ENCODE data around the gene LRCH4. TPM values are rescaled to one million over a fixed set of nuclear protein-coding genes. Genes with fewer than 3 reads are reported as not detected.
A peak's percentile ranks its signal among the peaks of the same experiment; 100 is the strongest.

Gene LRCH4
- polyA plus RNA-seq, 2 of the 4 experiments (the other 2 are of a cell fraction): 5.5 to 17.1 TPM

- FAIRE-seq: no peak
Measured at GRCh38 chr7:100599911-100600729, 14.2 kb upstream of the LRCH4 start.

DNA sequence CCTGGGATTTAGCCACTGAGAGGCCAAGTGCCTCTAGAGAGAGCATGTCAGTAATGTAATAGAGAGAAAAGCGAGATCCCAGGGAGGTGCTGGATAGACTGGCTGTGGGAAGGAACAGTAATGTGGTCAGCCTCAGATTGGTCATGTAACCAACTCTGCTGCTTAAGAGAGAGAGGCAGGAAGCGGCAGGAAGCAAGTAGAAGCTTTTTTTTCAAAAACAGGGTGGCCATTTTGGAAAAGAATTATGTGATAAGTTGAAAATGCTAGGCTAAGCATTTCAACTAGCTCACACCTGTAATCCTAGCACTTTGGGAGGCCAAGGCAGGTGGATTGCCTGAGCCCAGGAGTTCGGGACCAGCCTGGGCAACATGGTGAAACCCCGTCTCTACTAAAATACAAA lies 12.5 kb upstream of the LRCH4 start:
- no peak overlapping the region for H3K4me2 ChIP-seq
- TF ChIP-seq MAFK (IDR thresholded peaks at IDR 0.05; ENCODE audit: partially characterized antibody) (peak; percentile 66), ZNF302 (CRISPR knock-in tag; IDR thresholded peaks at IDR 0.05) (no peak)
- no peak for ATAC-seq
- no peak overlapping the region for H3K4me3 ChIP-seq
- no peak for FAIRE-seq
- 72% methylated on average over 4 of the region's 4 CpGs for WGBS (ENCODE audit: missing lambda C conversion rate)
- no peaks in the 10 kb centered on the region for H3K9me3 ChIP-seq
- H3K4me1 ChIP-seq: no peaks in the 10 kb centered on the region
- H3K27ac ChIP-seq: no peak overlapping the region
- DNase-seq (ENCODE audit: low read depth in 1 of 2, low spot score in 1 of 2): no peak
- CTCF ChIA-PET: interaction anchor here (0.6 to 3.2 kb wide), 9 partner anchors 8 to 148 kb away, joined by 3 to 20 read pairs (median 4); partner anchors contain the start of genes FBXO24, LRCH4 and POP7
- POLR2A ChIA-PET: interaction anchor here (0.6 to 1.0 kb wide), 2 partner anchors 12 to 14 kb away, joined by 4 to 5 read pairs; partner anchors contain the start of gene FBXO24

More at GRCh38 chr7:100599911-100600729, 14.2 kb upstream of the LRCH4 start:
- ChIA-PET CTCF (interaction anchor here (0.7 to 3.2 kb wide), 5 partner anchors 12 to 105 kb away, joined by 3 to 20 read pairs (median 6); partner anchors contain the start of genes FBXO24, LRCH4 and POP7), POLR2A (interaction anchor here (0.5 kb wide), 1 partner anchor 11 kb away, joined by 3 read pairs; no protein-coding TSS in a partner anchor)
- Histone ChIP-seq H3K4me3 (no peak overlapping the region), H3K9me3 (no peaks in the 10 kb centered on the region), H3K27ac (no peak overlapping the region), H3K4me1 (0 out of 3 replicates have a peak, but pooled peaks cover 4% of the 10 kb centered on the region), H3K4me2 (no peak overlapping the region)
- 51% methylated on average over 9 of the region's 18 CpGs for WGBS (ENCODE audit: missing lambda C conversion rate)
- TF ChIP-seq, protein P1, sequence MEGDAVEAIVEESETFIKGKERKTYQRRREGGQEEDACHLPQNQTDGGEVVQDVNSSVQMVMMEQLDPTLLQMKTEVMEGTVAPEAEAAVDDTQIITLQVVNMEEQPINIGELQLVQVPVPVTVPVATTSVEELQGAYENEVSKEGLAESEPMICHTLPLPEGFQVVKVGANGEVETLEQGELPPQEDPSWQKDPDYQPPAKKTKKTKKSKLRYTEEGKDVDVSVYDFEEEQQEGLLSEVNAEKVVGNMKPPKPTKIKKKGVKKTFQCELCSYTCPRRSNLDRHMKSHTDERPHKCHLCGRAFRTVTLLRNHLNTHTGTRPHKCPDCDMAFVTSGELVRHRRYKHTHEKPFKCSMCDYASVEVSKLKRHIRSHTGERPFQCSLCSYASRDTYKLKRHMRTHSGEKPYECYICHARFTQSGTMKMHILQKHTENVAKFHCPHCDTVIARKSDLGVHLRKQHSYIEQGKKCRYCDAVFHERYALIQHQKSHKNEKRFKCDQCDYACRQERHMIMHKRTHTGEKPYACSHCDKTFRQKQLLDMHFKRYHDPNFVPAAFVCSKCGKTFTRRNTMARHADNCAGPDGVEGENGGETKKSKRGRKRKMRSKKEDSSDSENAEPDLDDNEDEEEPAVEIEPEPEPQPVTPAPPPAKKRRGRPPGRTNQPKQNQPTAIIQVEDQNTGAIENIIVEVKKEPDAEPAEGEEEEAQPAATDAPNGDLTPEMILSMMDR (IDR thresholded peaks at IDR 0.05): peak; percentile 16; the same call in 1 of the 3 replicates
- TF ChIP-seq POLR2A (IDR thresholded peaks at IDR 0.05; ENCODE audit: low read length): no peak
- no peak for TF ChIP-seq EP300 (IDR thresholded peaks at IDR 0.05)
- no peak for TF ChIP-seq CEBPB (IDR thresholded peaks at IDR 0.05)
- DNase-seq (ENCODE audit: low read depth in 1 of 2, low spot score in 1 of 2) (no peak), ATAC-seq (0 out of 6 replicates have a peak, but pooled peaks of 1 of the 2 experiments have one; percentile 5)

DNA sequence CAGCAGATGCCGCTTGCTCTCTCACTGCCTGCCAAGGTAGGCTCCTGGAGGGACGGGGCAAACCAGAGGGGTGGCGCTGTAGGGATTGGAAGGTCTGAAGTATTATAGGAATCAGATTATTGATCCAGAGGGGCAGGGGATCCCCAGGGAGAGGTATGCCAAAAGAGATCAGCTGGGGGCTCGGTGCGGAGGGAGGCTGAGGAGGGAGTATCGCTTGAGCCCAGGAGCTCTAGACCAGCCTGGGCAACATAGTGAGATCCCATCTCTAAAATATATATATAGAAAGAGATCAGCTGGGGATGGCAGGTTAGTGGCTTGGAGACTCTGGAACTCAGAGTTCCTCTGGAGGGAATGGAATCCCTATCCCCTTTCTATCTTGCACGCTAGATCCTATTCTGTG lies 9.3 kb upstream of the LRCH4 start:
- no peaks in the 10 kb centered on the region for H3K9me3 ChIP-seq
- ChIA-PET CTCF (interaction anchor here (1.3 to 2.6 kb wide), 4 partner anchors 9 to 96 kb away, joined by 4 to 11 read pairs (median 7); partner anchors contain the start of genes FBXO24 and LRCH4), POLR2A (no interaction called here)
- 86% methylated on average over 7 of the region's 7 CpGs for WGBS (ENCODE audit: missing lambda C conversion rate)
- H3K4me3 ChIP-seq: no peak overlapping the region
- no peak for DNase-seq (ENCODE audit: low read depth in 1 of 2, low spot score in 1 of 2)
- TF ChIP-seq, protein P1 (IDR thresholded peaks at IDR 0.05): no peak
- no peak for TF ChIP-seq ESRRA (IDR thresholded peaks at IDR 0.05; ENCODE audit: borderline replicate concordance, low read length)
- no peak for TF ChIP-seq MAX (IDR thresholded peaks at IDR 0.05)
- no peak for TF ChIP-seq ZSCAN20 (CRISPR knock-in tag; IDR thresholded peaks at IDR 0.05)
- TF ChIP-seq PBX3 (IDR thresholded peaks at IDR 0.05): no peak
- H3K27ac ChIP-seq: no peak overlapping the region
- H3K4me2 ChIP-seq: no peak overlapping the region
- ATAC-seq: no peak
- FAIRE-seq: no peak
- H3K4me1 ChIP-seq: no peaks in the 10 kb centered on the region

GRCh38 chr7:100591596-100591995 lies 5.7 kb upstream of the LRCH4 start:
- TF ChIP-seq EHF (CRISPR knock-in tag; IDR thresholded peaks at IDR 0.05) (no peak), ZSCAN20 (CRISPR knock-in tag; IDR thresholded peaks at IDR 0.05) (no peak), PBX3 (IDR thresholded peaks at IDR 0.05) (no peak), MAZ (IDR thresholded peaks at IDR 0.05; ENCODE audit: borderline replicate concordance, low read depth, low read length) (no peak), POLR2AphosphoS2 (conservative IDR thresholded peaks at IDR 0.05; ENCODE audit: low read length) (no peak), BCL3 (IDR thresholded peaks at IDR 0.05) (no peak), ZC3H11A (IDR thresholded peaks at IDR 0.05) (no peak), CHD2 (IDR thresholded peaks at IDR 0.05; ENCODE audit: low read length, partially characterized antibody) (no peak), PHF8 (IDR thresholded peaks at IDR 0.05; ENCODE audit: borderline replicate concordance, low read depth) (no peak)
- no peaks in the 10 kb centered on the region for H3K9me3 ChIP-seq
- DNase-seq (ENCODE audit: low read depth in 1 of 2, low spot score in 1 of 2) (no peak), FAIRE-seq (no peak), ATAC-seq (no peak)
- no peak overlapping the region for H3K4me2 ChIP-seq
- no peak overlapping the region for H3K4me3 ChIP-seq
- H3K27ac ChIP-seq: no peak overlapping the region
- ChIA-PET CTCF (interaction anchor here (0.9 to 5.4 kb wide), 5 partner anchors 15 to 122 kb away, joined by 4 to 23 read pairs (median 6); no protein-coding TSS in a partner anchor), POLR2A (no interaction called here)
- H3K4me1 ChIP-seq: no peaks in the 10 kb centered on the region
- 83% methylated on average over 17 of the region's 17 CpGs for WGBS (ENCODE audit: missing lambda C conversion rate)

Data from A549 (cell line).